Natural killer cell (primary cell): ENCODE data around the gene UBE2C. TPM values are rescaled to one million over a fixed set of nuclear protein-coding genes. Genes with fewer than 3 reads are reported as not detected.

ENCODE experiments used
- ATAC-seq, 3 donors: fragments of 150-1000 bp in 2 of 3; fragments of 200-7000 bp in 1 of 3; cut with Tn5 transposase; 1 replicate in 1 of 3; 2 replicates in 2 of 3; pipeline ENCODE4 v1.10.0; 2021; ENCODE audit warnings: mild to moderate bottlenecking in 2 of 3, moderate library complexity in 2 of 3
- DNase-seq, 2 donors: peaks; one replicate each; pipeline versions ENCODE4 v3.0.0 to v3.0.0-alpha.2; 2013 to 2021; ENCODE audit warnings: mixed read lengths in 1 of 2
- H3K27ac ChIP-seq: one replicate; pipeline ENCODE4 v1.5.1; 2013; ENCODE audit warnings: mild to moderate bottlenecking, low read length
- H3K27me3 ChIP-seq: one replicate; pipeline ENCODE4 v1.6.1; 2013; ENCODE audit warnings: low read length; ENCODE audit not compliant: control insufficient read depth, insufficient read depth
- H3K36me3 ChIP-seq: one replicate; pipeline ENCODE4 v1.6.1; 2013; ENCODE audit warnings: low read length; ENCODE audit not compliant: control insufficient read depth, insufficient read depth
- H3K4me1 ChIP-seq: one replicate; pipeline ENCODE4 v1.6.1; 2013; ENCODE audit warnings: low read length; ENCODE audit not compliant: control insufficient read depth, insufficient read depth
- H3K4me3 ChIP-seq: one replicate; pipeline ENCODE4 v1.5.1; 2013; ENCODE audit warnings: low read length
- H3K9me3 ChIP-seq: one replicate; pipeline ENCODE4 v1.6.1; 2013; ENCODE audit warnings: low read length; ENCODE audit not compliant: control insufficient read depth, insufficient read depth
- H3K27ac Mint-ChIP-seq, 2 donors: one replicate each; pipeline ENCODE4 v1.8.0; 2022; ENCODE audit warnings: mild to moderate bottlenecking in 2 of 2, mixed read lengths in 2 of 2, moderate library complexity in 1 of 2
- H3K27me3 Mint-ChIP-seq, 2 donors: one replicate each; pipeline ENCODE4 v1.8.0; 2022; ENCODE audit warnings: low read depth in 2 of 2, mixed read lengths in 2 of 2
- H3K36me3 Mint-ChIP-seq: one replicate; pipeline ENCODE4 v1.8.0; 2022; ENCODE audit warnings: mixed read lengths
- H3K4me1 Mint-ChIP-seq, 2 donors: one replicate each; pipeline ENCODE4 v1.8.0; 2022; ENCODE audit warnings: mixed read lengths in 2 of 2
- H3K4me3 Mint-ChIP-seq: one replicate; pipeline ENCODE4 v1.8.0; 2022; ENCODE audit warnings: mild to moderate bottlenecking, moderate library complexity, mixed read lengths
- H3K9me3 Mint-ChIP-seq, 2 donors: one replicate each; pipeline ENCODE4 v1.8.0; 2022; ENCODE audit warnings: mixed read lengths in 2 of 2
- CTCF ChIP-seq: fragments of 200-600 bp; IDR thresholded peaks from one replicate; pipeline ENCODE4 v1.8.0; 2022; ENCODE audit warnings: antibody characterized with exemption
- WGBS: methylation state at CpG from one replicate; pipeline ENCODE4 v1.1.7; 2013; ENCODE audit warnings: missing lambda C conversion rate; ENCODE audit not compliant: insufficient coverage; 5-methylcytosine and 5-hydroxymethylcytosine counted together
- intact Hi-C: fragments of 100-400 bp; cut with micrococcal nuclease; formaldehyde crosslinking; loops from one replicate; pipeline ENCODE4 v1.14.2; 2022
- total RNA-seq, 4 donors: library from RNA; stranded (reverse); fragments of 120-200 nt in 1 of 4; gene quantifications; one replicate each; pipeline versions ENCODE4 v1.2.3 to v1.2.4, GENCODE V29; 2013 to 2022

The UBE2C gene
- total RNA-seq, 3 donors from 2014 or later (not counting 1 experiment from before 2014, with no cell fraction given): 0.54 to 3.2 TPM; not detected in 1

- Histone ChIP-seq H3K4me1 (peaks cover 33% of the 10 kb centered on the region), H3K36me3 (peaks cover 14% of the 10 kb centered on the region), H3K9me3 (no peaks in the 10 kb centered on the region), H3K27me3 (no peaks in the 10 kb centered on the region), H3K4me3 (peak within 1 kb of the TSS; percentile 91), H3K27ac (peak within 1 kb of the TSS; percentile 99)
- no peak for TF ChIP-seq CTCF
- 0% methylated on average over 35 of the region's 36 CpGs for WGBS
- DNase-seq: peak; percentile 82 to 100
- H3K27me3 Mint-ChIP-seq: no peaks in the 10 kb centered on the region
- H3K4me3 Mint-ChIP-seq: peak within 1 kb of the TSS; percentile 95
- peak within 1 kb of the TSS; percentile 95 to 96 for H3K27ac Mint-ChIP-seq
- H3K4me1 Mint-ChIP-seq: peaks cover 38 to 59% of the 10 kb centered on the region in 2 donors
- ATAC-seq: peak; percentile 95 to 98 (median 95)
- no peaks in the 10 kb centered on the region for H3K9me3 Mint-ChIP-seq
- H3K36me3 Mint-ChIP-seq: no peaks in the 10 kb centered on the region
- intact Hi-C loops: loop anchor here (1.0 to 2.0 kb wide), 6 partner anchors 24 to 114 kb away; partner anchors contain the start of genes PCIF1, UBE2C and ZSWIM1
These were observed 44.9 kb downstream of the UBE2C start, which contains the start of the genes ACOT8 and ZSWIM3 for GRCh38 chr20:45857114-45857881. Gene ACOT8, minus strand, starts transcription at chr20:45857392. Its CDS starts 77 bp downstream, at chr20:45857315. Gene ZSWIM3, plus strand, starts transcription at chr20:45857614. Its CDS starts 212 bp downstream, at chr20:45857826.

GRCh38 chr20:45857882-45858216, 45.4 kb downstream of the UBE2C start:
- peaks cover 14% of the 10 kb centered on the region for H3K36me3 ChIP-seq
- H3K36me3 Mint-ChIP-seq: no peaks in the 10 kb centered on the region
- TF ChIP-seq CTCF: no peak
- no peaks in the 10 kb centered on the region for H3K9me3 Mint-ChIP-seq
- H3K9me3 ChIP-seq: no peaks in the 10 kb centered on the region
- 20% methylated on average over 5 of the region's 13 CpGs for WGBS
- H3K4me3 ChIP-seq: peak overlapping the region; percentile 91
- H3K4me1 ChIP-seq: peaks cover 33% of the 10 kb centered on the region
- H3K4me3 Mint-ChIP-seq: peak overlapping the region; percentile 95
- ATAC-seq: peak; percentile 9 to 21 (median 14)
- intact Hi-C loops: loop anchor here (1.0 to 2.0 kb wide), 6 partner anchors 23 to 113 kb away; partner anchors contain the start of genes PCIF1, UBE2C and ZSWIM1
- DNase-seq: no peak
- H3K4me1 Mint-ChIP-seq: peaks cover 38 to 59% of the 10 kb centered on the region in 2 donors
- no peaks in the 10 kb centered on the region for H3K27me3 ChIP-seq
- no peaks in the 10 kb centered on the region for H3K27me3 Mint-ChIP-seq
- peak overlapping the region; percentile 99 for H3K27ac ChIP-seq
- peak overlapping the region; percentile 95 to 96 for H3K27ac Mint-ChIP-seq

- H3K4me1 Mint-ChIP-seq: peaks cover 38 to 58% of the 10 kb centered on the region in 2 donors
- intact Hi-C loops: no loop called here
These were observed 47.5 kb downstream of the UBE2C start for GRCh38 chr20:45859916-45860315.

More at GRCh38 chr20:45859916-45860315, 47.5 kb downstream of the UBE2C start:
- ATAC-seq (no peak), DNase-seq (no peak)
- H3K27me3 Mint-ChIP-seq: no peaks in the 10 kb centered on the region
- H3K9me3 Mint-ChIP-seq: no peaks in the 10 kb centered on the region
- no peak overlapping the region for H3K4me3 Mint-ChIP-seq
- H3K4me1 ChIP-seq: peaks cover 29% of the 10 kb centered on the region
- H3K4me3 ChIP-seq: no peak overlapping the region
- no peak overlapping the region for H3K27ac Mint-ChIP-seq
- H3K9me3 ChIP-seq: no peaks in the 10 kb centered on the region
- no peaks in the 10 kb centered on the region for H3K36me3 Mint-ChIP-seq
- no peak overlapping the region for H3K27ac ChIP-seq
- TF ChIP-seq CTCF: no peak
- peaks cover under 1% of the 10 kb centered on the region for H3K36me3 ChIP-seq
- WGBS: 95% methylated on average over 5 of the region's 5 CpGs
- no peaks in the 10 kb centered on the region for H3K27me3 ChIP-seq
